Activated CD4-positive, alpha-beta T cell treated with anti-CD3 and anti-CD28 coated beads, Interleukin-2, amount 10 ng/mL, durations not matched to agents 7 days and 5 days (primary cell): ENCODE measurements around the gene ADCYAP1. TPM values are rescaled to one million over a fixed set of nuclear protein-coding genes. Genes with fewer than 3 reads are reported as not detected.

Source experiments
- CTCF ChIA-PET: fragments of 350-600 bp; sonication (Branson Sonifier 250); formaldehyde crosslinking; loops from one replicate; lab custom pipeline; 2021; ENCODE audit warnings: antibody characterized with exemption; lab: Charles Lee
- POLR2A ChIA-PET: fragments of 350-600 bp; sonication (Branson Sonifier 250); formaldehyde crosslinking; loops from one replicate; lab custom pipeline; 2021; ENCODE audit warnings: antibody characterized with exemption; lab: Charles Lee
- DNase-seq: peaks from one replicate; pipeline ENCODE4 v3.0.0-alpha.2; 2020
- H3K27ac Mint-ChIP-seq: one replicate; pipeline ENCODE4 v1.8.0; 2021; ENCODE audit warnings: mild to moderate bottlenecking, moderate library complexity, mixed read lengths
- H3K27me3 Mint-ChIP-seq: one replicate; pipeline ENCODE4 v1.8.0; 2021; ENCODE audit warnings: mixed read lengths
- H3K36me3 Mint-ChIP-seq: one replicate; pipeline ENCODE4 v1.8.0; 2021; ENCODE audit warnings: low read depth, mixed read lengths
- H3K4me1 Mint-ChIP-seq: one replicate; pipeline ENCODE4 v1.8.0; 2021; ENCODE audit warnings: mixed read lengths
- H3K4me3 Mint-ChIP-seq: one replicate; pipeline ENCODE4 v1.8.0; 2021; ENCODE audit warnings: mild to moderate bottlenecking, moderate library complexity, mixed read lengths
- H3K9me3 Mint-ChIP-seq: one replicate; pipeline ENCODE4 v1.8.0; 2021; ENCODE audit warnings: mixed read lengths
- total RNA-seq, 2 experiments: library from RNA; stranded (reverse); gene quantifications; one replicate each; pipeline ENCODE4 v1.2.3, GENCODE V29; 2021

ADCYAP1 gene
- total RNA-seq, 2 experiments from 2014 or later: not detected

GRCh38 chr18:950882-951495 is 46.3 kb downstream of the ADCYAP1 start:
- no peaks in the 10 kb centered on the region for H3K27me3 Mint-ChIP-seq
- CTCF ChIA-PET: no interaction called here
- POLR2A ChIA-PET: no interaction called here
- H3K9me3 Mint-ChIP-seq: no peaks in the 10 kb centered on the region
- no peak for DNase-seq
- no peaks in the 10 kb centered on the region for H3K36me3 Mint-ChIP-seq
- H3K4me1 Mint-ChIP-seq: no peaks in the 10 kb centered on the region
- H3K4me3 Mint-ChIP-seq: no peak overlapping the region
- no peak overlapping the region for H3K27ac Mint-ChIP-seq

- no peaks in the 10 kb centered on the region for H3K9me3 Mint-ChIP-seq
- H3K4me1 Mint-ChIP-seq: no peaks in the 10 kb centered on the region
- no peak for DNase-seq
- H3K36me3 Mint-ChIP-seq: no peaks in the 10 kb centered on the region
- H3K27me3 Mint-ChIP-seq: peaks cover 9% of the 10 kb centered on the region
- POLR2A ChIA-PET: no interaction called here
- no peak overlapping the region for H3K4me3 Mint-ChIP-seq
- CTCF ChIA-PET: no interaction called here
- H3K27ac Mint-ChIP-seq: no peak overlapping the region
Observed at GRCh38 chr18:955384-956066, 50.9 kb downstream of the ADCYAP1 start.

GRCh38 chr18:957829-958228 is 53.2 kb downstream of the ADCYAP1 start:
- no peaks in the 10 kb centered on the region for H3K36me3 Mint-ChIP-seq
- CTCF ChIA-PET: no interaction called here
- DNase-seq: no peak
- no peak overlapping the region for H3K27ac Mint-ChIP-seq
- no peak overlapping the region for H3K4me3 Mint-ChIP-seq
- peaks cover 3% of the 10 kb centered on the region for H3K4me1 Mint-ChIP-seq
- peaks cover 12% of the 10 kb centered on the region for H3K27me3 Mint-ChIP-seq
- H3K9me3 Mint-ChIP-seq: no peaks in the 10 kb centered on the region
- POLR2A ChIA-PET: no interaction called here

- Mint-ChIP-seq H3K36me3 (no peaks in the 10 kb centered on the region), H3K4me3 (no peak overlapping the region), H3K4me1 (peaks cover 3% of the 10 kb centered on the region), H3K27ac (no peak overlapping the region), H3K9me3 (no peaks in the 10 kb centered on the region), H3K27me3 (peaks cover 20% of the 10 kb centered on the region)
- ChIA-PET POLR2A (no interaction called here), CTCF (no interaction called here)
- DNase-seq: no peak
Observed at GRCh38 chr18:959854-960253, 55.2 kb downstream of the ADCYAP1 start.

Other genes starting within 250 kb of the ADCYAP1 start
- 100 to 1,000 TPM; 421 to 478 TPM for gene TYMS, start 247.2 kb upstream of the ADCYAP1 start, total RNA-seq
- 10 to 100 TPM; 67.2 to 70.3 TPM for gene ENOSF1, start 192.2 kb upstream of the ADCYAP1 start, total RNA-seq
- 10 to 100 TPM in 1 of 2 experiments, 1 to 10 TPM in 1; 9.2 to 10.1 TPM for gene YES1, start 92.6 kb upstream of the ADCYAP1 start, total RNA-seq